Measurements from ENCODE around the gene ABCG1.

- TF ChIP-seq CTCF (IDR thresholded peaks at IDR 0.05), result no peak
- TF ChIP-seq POLR2A (IDR thresholded peaks at IDR 0.05), result no peak
Observed at GRCh38 chr21:42225571-42226155, 6.7 kb downstream of the ABCG1 start.
